Esophagus muscularis mucosa (tissue), 4 donors: ENCODE measurements around the gene OLAH. TPM values are rescaled to one million over a fixed set of nuclear protein-coding genes. Genes with fewer than 3 reads are reported as not detected.

ENCODE experiments used
- DNase-seq: peaks from one replicate; pipeline ENCODE4 v3.0.0-alpha.2; 2017; ENCODE audit errors: extremely low spot score
- H3K27ac ChIP-seq, 4 donors: fragments of 200-600 bp; sonication (generic); replicated peaks in 1 of 4; 1 replicate in 3 of 4; 2 replicates in 1 of 4; pipeline ENCODE4 v1.5.1; 2016 to 2019; ENCODE audit warnings: mild to moderate bottlenecking in 1 of 4
- H3K27me3 ChIP-seq, 4 donors: fragments of 200-600 bp; sonication (generic); one replicate each; pipeline versions ENCODE4 v1.5.1 to v1.6.0; 2016 to 2019
- H3K36me3 ChIP-seq, 4 donors: fragments of 200-600 bp; sonication (generic); one replicate each; pipeline ENCODE4 v1.5.1; 2016 to 2019
- H3K4me1 ChIP-seq, 4 donors: fragments of 200-600 bp; sonication (generic); one replicate each; pipeline ENCODE4 v1.5.1; 2016 to 2019
- H3K4me3 ChIP-seq, 4 donors: fragments of 200-600 bp; sonication (generic); 1 replicate in 2 of 4; 2 replicates in 2 of 4; pipeline ENCODE4 v1.5.1; 2016 to 2019; ENCODE audit warnings: mild to moderate bottlenecking in 4 of 4, moderate library complexity in 1 of 4
- H3K9me3 ChIP-seq, 4 donors: fragments of 200-600 bp; sonication (generic); 1 replicate in 3 of 4; 2 replicates in 1 of 4; pipeline ENCODE4 v1.5.1; 2016 to 2019
- CTCF ChIP-seq, 3 experiments: fragments of 200-600 bp in 2 of 3; fragments of 450-650 bp in 1 of 3; sonication (generic) in 2 of 3; IDR thresholded peaks; one replicate each; pipeline ENCODE4 v1.5.1; 2017 to 2019; ENCODE audit warnings: antibody characterized with exemption in 3 of 3, mild to moderate bottlenecking in 2 of 3, moderate library complexity in 1 of 3
- EP300 ChIP-seq: sonication (generic); formaldehyde crosslinking; IDR thresholded peaks from one replicate; pipeline ENCODE4 v1.6.1; 2017; ENCODE audit warnings: antibody characterized with exemption
- POLR2A ChIP-seq: fragments of 450-650 bp; IDR thresholded peaks from one replicate; pipeline ENCODE4 v1.6.1; 2017; ENCODE audit warnings: antibody characterized with exemption, moderate library complexity, mild to moderate bottlenecking, low read depth
- POLR2AphosphoS5 ChIP-seq, 2 donors: sonication (generic); formaldehyde crosslinking; IDR thresholded peaks; one replicate each; pipeline ENCODE4 v1.6.1; 2017; ENCODE audit warnings: antibody characterized with exemption in 2 of 2
- WGBS: methylation state at CpG from one replicate; pipeline ENCODE4 v1.1.5; 2018; 5-methylcytosine and 5-hydroxymethylcytosine counted together
- intact Hi-C: fragments of 100-400 bp; cut with DNase I; formaldehyde crosslinking; loops from one replicate; pipeline ENCODE4 v1.15.1; 2023
- total RNA-seq, 4 donors: library from RNA; depleted of rRNA; stranded (reverse); fragments of >200 nt; gene quantifications; one replicate each; pipeline versions ENCODE4 v1.1.0 to v1.2.1, GENCODE V29; 2016

The OLAH gene
- total RNA-seq, 4 donors from 2014 or later: 2.6 to 15.2 (median 3.7) TPM

GRCh38 chr10:15091418-15091817, 47.7 kb downstream of the OLAH start:
- Histone ChIP-seq H3K27ac (no peak overlapping the region), H3K9me3 (no peaks in the 10 kb centered on the region), H3K4me3 (no peak overlapping the region), H3K4me1 (peaks cover 5 to 17% (median 15%) of the 10 kb centered on the region in 4 donors), H3K36me3 (no peaks in the 10 kb centered on the region), H3K27me3 (peaks cover 0 to 13% (median 2%) of the 10 kb centered on the region in 4 donors)
- TF ChIP-seq EP300 (no peak), POLR2A (no peak), POLR2AphosphoS5 (IDR thresholded peaks at IDR 0.05) (no peak), CTCF (IDR thresholded peaks at IDR 0.05) (no peak)
- 85% methylated on average over 5 of the region's 5 CpGs for WGBS
- intact Hi-C loops: loop anchor here (10.0 kb wide), 1 partner anchor 217 kb away; the partner anchor contains the start of gene SUV39H2
- no peak for DNase-seq

- Histone ChIP-seq H3K36me3 (no peaks in the 10 kb centered on the region), H3K27ac (no peak overlapping the region), H3K27me3 (peaks cover 0 to 13% (median 2%) of the 10 kb centered on the region in 4 donors), H3K4me1 (peaks cover 9 to 24% (median 20%) of the 10 kb centered on the region in 4 donors), H3K9me3 (no peaks in the 10 kb centered on the region), H3K4me3 (no peak overlapping the region)
- TF ChIP-seq CTCF (IDR thresholded peaks at IDR 0.05): no peak
- no peak for TF ChIP-seq POLR2A
- TF ChIP-seq POLR2AphosphoS5 (IDR thresholded peaks at IDR 0.05): no peak
- TF ChIP-seq EP300: no peak
- DNase-seq: no peak
- 91% methylated on average over 15 of the region's 16 CpGs for WGBS
- intact Hi-C loops: loop anchor here (10.0 kb wide), 1 partner anchor 218 kb away; the partner anchor contains the start of gene SUV39H2
These were observed 49.2 kb downstream of the OLAH start for GRCh38 chr10:15092855-15093408.

GRCh38 chr10:15096661-15097010, 52.9 kb downstream of the OLAH start:
- peak overlapping the region; percentile 89 to 98 (median 94) for H3K27ac ChIP-seq
- peak overlapping the region; percentile 75 to 93 (median 84) for H3K4me3 ChIP-seq
- H3K36me3 ChIP-seq: peaks cover 0 to 16% (median 9%) of the 10 kb centered on the region in 4 donors
- 1% methylated on average over 11 of the region's 11 CpGs for WGBS
- no peaks in the 10 kb centered on the region for H3K9me3 ChIP-seq
- no peak for TF ChIP-seq CTCF (IDR thresholded peaks at IDR 0.05)
- no peak for TF ChIP-seq POLR2AphosphoS5 (IDR thresholded peaks at IDR 0.05)
- no peak for TF ChIP-seq POLR2A
- TF ChIP-seq EP300: no peak
- H3K27me3 ChIP-seq: peaks cover 0 to 4% (median 2%) of the 10 kb centered on the region in 4 donors
- peaks cover 19 to 39% (median 31%) of the 10 kb centered on the region in 4 donors for H3K4me1 ChIP-seq
- DNase-seq: no peak
- intact Hi-C loops: loop anchor here (5.0 to 10.0 kb wide), 2 partner anchors 144 to 222 kb away; partner anchors contain the start of genes DCLRE1C and SUV39H2

- Histone ChIP-seq H3K4me3 (peak within 1 kb of the TSS; percentile 75 to 93 (median 84)), H3K9me3 (no peaks in the 10 kb centered on the region), H3K27ac (peak within 1 kb of the TSS; percentile 89 to 98 (median 94)), H3K27me3 (peaks cover 0 to under 1% (median 0%) of the 10 kb centered on the region in 4 donors), H3K4me1 (peaks cover 19 to 39% (median 31%) of the 10 kb centered on the region in 4 donors), H3K36me3 (peaks cover 0 to 21% (median 12%) of the 10 kb centered on the region in 4 donors)
- TF ChIP-seq EP300 (no peak), POLR2A (no peak), CTCF (IDR thresholded peaks at IDR 0.05) (peak in 1 of 3 experiments; percentile 4), POLR2AphosphoS5 (IDR thresholded peaks at IDR 0.05) (peak; percentile 82 to 85)
- WGBS: under 1% methylated on average over 40 of the region's 84 CpGs
- intact Hi-C loops: loop anchor here (5.0 to 10.0 kb wide), 2 partner anchors 145 to 222 kb away; partner anchors contain the start of genes DCLRE1C and SUV39H2
- peak; percentile 99 for DNase-seq
These were observed 53.5 kb downstream of the OLAH start, which contains the start of gene RPP38 for GRCh38 chr10:15097011-15097812. RPP38 (plus strand) TSS chr10:15097355; CDS start chr10:15103315, 5,960 bp downstream.
